Smooth muscle cell (in vitro differentiated cells): Measurements from ENCODE around the gene ZNF512. TPM values are rescaled to one million over a fixed set of nuclear protein-coding genes. Genes with fewer than 3 reads are reported as not detected.
"Not testable (repeated sequence)": the region's sequence is repeated elsewhere in the genome, so short reads cannot be mapped to it uniquely, and the experiment has no call there.

Experiments used
- DNase-seq: peaks from one replicate; lab custom pipeline; 2025; ENCODE audit not compliant: unreplicated experiment; lab: John Stamatoyannopoulos, UW
- H2AFZ ChIP-seq: fragments of 200-600 bp; sonication (generic); 2 replicates; pipeline ENCODE4 v1.6.0; 2016; ENCODE audit warnings: antibody characterized with exemption, low read depth, mild to moderate bottlenecking
- H3F3A ChIP-seq: fragments of 200-600 bp; sonication (generic); 2 replicates; pipeline ENCODE4 v1.6.0; 2017; ENCODE audit warnings: antibody characterized with exemption, low read depth
- H3K27ac ChIP-seq: fragments of 200-600 bp; sonication (generic); 2 replicates; pipeline ENCODE4 v1.5.1; 2016; ENCODE audit warnings: low read depth, mild to moderate bottlenecking
- H3K27me3 ChIP-seq: fragments of 200-600 bp; sonication (generic); 2 replicates; pipeline ENCODE4 v1.6.1; 2016; ENCODE audit warnings: low read depth, mild to moderate bottlenecking
- H3K36me3 ChIP-seq: fragments of 200-600 bp; sonication (generic); 2 replicates; pipeline ENCODE4 v1.5.1; 2016; ENCODE audit warnings: low read depth
- H3K4me1 ChIP-seq: fragments of 200-600 bp; sonication (generic); 2 replicates; pipeline ENCODE4 v1.5.1; 2016; ENCODE audit warnings: low read depth
- H3K4me2 ChIP-seq: fragments of 200-600 bp; sonication (generic); 2 replicates; pipeline ENCODE4 v1.6.0; 2016; ENCODE audit warnings: mild to moderate bottlenecking
- H3K4me3 ChIP-seq: fragments of 200-600 bp; sonication (generic); 2 replicates; pipeline ENCODE4 v1.5.1; 2016; ENCODE audit warnings: mild to moderate bottlenecking
- H3K79me2 ChIP-seq: fragments of 200-600 bp; sonication (generic); 2 replicates; pipeline ENCODE4 v1.6.0; 2016; ENCODE audit warnings: low read depth, mild to moderate bottlenecking
- H3K9ac ChIP-seq: fragments of 200-600 bp; sonication (generic); 2 replicates; pipeline ENCODE4 v1.6.0; 2016; ENCODE audit warnings: low read depth
- H3K9me3 ChIP-seq: fragments of 200-600 bp; sonication (generic); replicated peaks from 2 replicates; pipeline ENCODE4 v1.5.1; 2016; ENCODE audit warnings: low read depth
- H4K20me1 ChIP-seq: fragments of 200-600 bp; sonication (generic); 2 replicates; pipeline ENCODE4 v1.6.0; 2016; ENCODE audit warnings: low read depth
- CTCF ChIP-seq: fragments of 200-600 bp; sonication (generic); IDR thresholded peaks from 2 replicates; pipeline ENCODE4 v1.5.1; 2017; ENCODE audit warnings: borderline replicate concordance, mild to moderate bottlenecking, antibody characterized with exemption; ENCODE audit not compliant: insufficient read depth, poor library complexity, severe bottlenecking
- WGBS: methylation state at CpG from one replicate; pipeline ENCODE4 v1.1.7; 2016; ENCODE audit warnings: low lambda C conversion rate; 5-methylcytosine and 5-hydroxymethylcytosine counted together
- polyA plus RNA-seq: library from polyadenylated mRNA; unstranded; fragments of >200 nt; fragmentation: Nextera tagmentation; extraction: Ambion mirVana; gene quantifications from 2 replicates; pipeline ENCODE4 v1.2.1, GENCODE V29; 2016
- total RNA-seq: library from RNA; depleted of rRNA; stranded (reverse); fragments of >200 nt; gene quantifications from 2 replicates; pipeline ENCODE4 v1.2.3, GENCODE V29; 2014

Gene ZNF512
- total and polyA plus RNA-seq, 2 experiments from 2014 or later, result 12.2 to 15.6 TPM

DNA sequence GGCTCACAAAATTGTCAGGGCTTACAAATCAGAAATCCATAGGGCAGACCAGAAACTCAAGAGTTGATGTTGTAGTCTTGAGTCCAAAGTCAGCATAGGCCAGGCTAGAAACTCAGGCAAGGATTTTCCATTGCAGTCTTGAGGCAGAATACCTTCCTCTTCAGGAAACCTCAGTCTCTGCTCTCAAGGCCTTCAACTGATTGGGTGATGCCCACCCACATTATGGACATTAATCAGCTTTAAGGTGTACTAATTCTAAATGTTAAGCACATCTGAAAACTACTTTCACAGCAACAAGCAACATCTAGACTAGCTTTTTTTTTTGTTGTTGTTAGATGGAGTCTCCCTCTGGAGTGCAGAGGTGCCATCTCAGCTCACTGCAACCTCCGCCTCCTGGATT, 31.3 kb upstream of the ZNF512 start:
- no peak for TF ChIP-seq CTCF
- Histone ChIP-seq H3K79me2 (no peaks in the 10 kb centered on the region), H3K4me3 (no peak overlapping the region), H3K27me3 (peaks cover 15% of the 10 kb centered on the region), H3K27ac (no peak overlapping the region), H3K9ac (no peak overlapping the region), H2AFZ (no peak overlapping the region), H3K36me3 (no peaks in the 10 kb centered on the region), H3K9me3 (no peaks in the 10 kb centered on the region), H3K4me2 (no peak overlapping the region), H3F3A (no peaks in the 10 kb centered on the region), H3K4me1 (no peaks in the 10 kb centered on the region), H4K20me1 (no peaks in the 10 kb centered on the region)
- WGBS, result 92% methylated on average over 1 of the region's 1 CpG
- no peak for DNase-seq

DNA sequence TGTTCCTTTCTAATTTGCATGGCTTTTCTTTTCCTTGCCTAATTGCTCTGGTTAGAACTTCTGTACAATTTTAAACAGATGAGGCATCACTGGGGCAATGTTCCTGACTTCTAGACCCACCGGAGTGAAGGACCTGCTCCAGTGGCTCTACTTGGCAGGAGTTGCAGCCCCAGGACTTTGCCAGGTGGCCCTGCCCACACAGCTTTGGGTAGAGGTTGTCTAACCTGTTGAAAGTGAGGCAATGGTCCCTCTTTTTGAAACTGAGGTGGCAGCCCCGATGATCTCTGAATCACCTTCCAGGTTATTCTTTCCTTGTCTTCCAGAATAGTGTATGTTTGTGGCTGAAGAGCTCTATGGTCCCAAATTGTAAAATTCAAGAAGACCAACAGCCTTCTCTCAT, 29.9 kb upstream of the ZNF512 start:
- Histone ChIP-seq H3F3A (no peaks in the 10 kb centered on the region), H3K36me3 (no peaks in the 10 kb centered on the region), H4K20me1 (no peaks in the 10 kb centered on the region), H3K27ac (no peak overlapping the region), H3K4me2 (no peak overlapping the region), H3K4me3 (no peak overlapping the region), H3K9me3 (no peaks in the 10 kb centered on the region), H3K4me1 (no peaks in the 10 kb centered on the region), H3K9ac (no peak overlapping the region), H2AFZ (no peak overlapping the region), H3K79me2 (no peaks in the 10 kb centered on the region), H3K27me3 (peaks cover 15% of the 10 kb centered on the region)
- 89% methylated on average over 2 of the region's 2 CpGs for WGBS
- no peak for TF ChIP-seq CTCF
- DNase-seq, result no peak

DNA sequence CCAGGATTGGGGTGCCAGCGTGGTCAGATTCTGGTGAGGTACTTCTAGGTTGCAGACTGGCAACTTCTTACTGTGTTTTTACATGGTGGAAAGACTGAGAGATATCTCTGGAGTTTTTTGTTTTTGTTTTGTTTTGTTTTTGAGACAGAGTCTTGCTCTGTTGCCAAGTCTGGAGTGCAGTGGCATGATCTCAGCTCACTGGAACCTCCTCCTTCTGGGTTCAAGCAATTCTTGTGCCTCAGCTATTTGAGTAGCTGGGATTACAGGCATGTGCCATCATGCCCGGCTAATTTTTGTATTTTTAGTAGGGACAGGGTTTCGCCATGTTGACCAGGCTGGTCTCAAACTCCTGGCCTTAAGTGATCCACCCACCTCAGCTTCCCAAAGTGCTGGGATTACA, 28.4 kb upstream of the ZNF512 start:
- H3K9ac ChIP-seq, H4K20me1 ChIP-seq, H3K79me2 ChIP-seq, DNase-seq, H3K4me1 ChIP-seq, H3K27ac ChIP-seq, H3F3A ChIP-seq, H3K9me3 ChIP-seq, H2AFZ ChIP-seq, H3K36me3 ChIP-seq, H3K4me3 ChIP-seq, H3K4me2 ChIP-seq: not testable (repeated sequence)
- WGBS, result 83% methylated on average over 3 of the region's 3 CpGs
- peaks cover 15% of the 10 kb centered on the region for H3K27me3 ChIP-seq

DNA sequence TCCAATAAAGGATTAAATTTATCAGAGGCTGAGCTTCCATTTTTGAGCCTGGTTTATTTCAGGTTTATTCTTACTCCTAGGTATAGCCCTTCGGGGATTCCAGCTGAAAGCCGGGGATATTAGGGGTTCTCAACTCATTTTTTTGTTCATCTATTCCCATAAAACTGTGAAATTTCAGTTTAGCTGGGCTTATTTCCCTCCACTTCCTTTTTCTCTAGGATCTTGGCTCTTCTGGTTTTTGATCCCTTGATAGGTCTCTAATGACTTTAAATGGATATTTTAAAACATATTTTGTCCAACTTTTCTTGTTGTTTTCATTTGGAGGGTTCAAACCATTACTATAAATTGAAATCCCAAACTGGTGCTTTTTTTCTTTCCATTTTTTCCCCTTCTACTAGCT, 23.6 kb upstream of the ZNF512 start:
- Histone ChIP-seq H3K27ac (no peak overlapping the region), H3K4me1 (no peaks in the 10 kb centered on the region), H3K36me3 (no peaks in the 10 kb centered on the region), H3F3A (no peaks in the 10 kb centered on the region), H3K9ac (no peak overlapping the region), H3K4me3 (no peak overlapping the region), H2AFZ (no peak overlapping the region), H4K20me1 (no peaks in the 10 kb centered on the region), H3K4me2 (no peak overlapping the region), H3K79me2 (no peaks in the 10 kb centered on the region), H3K9me3 (no peaks in the 10 kb centered on the region), H3K27me3 (peaks cover 5% of the 10 kb centered on the region)
- 83% methylated on average over 2 of the region's 2 CpGs for WGBS
- no peak for DNase-seq
- TF ChIP-seq CTCF, result no peak
